ENCODE data around the gene ZNF202.

Gene ZNF202

GRCh38 chr11:123700772-123701171 lies 40.7 kb downstream of the ZNF202 start:
- H3K27me3 ChIP-seq (ENCODE audit: insufficient read depth, low read length, poor library complexity, severe bottlenecking), result no peaks in the 10 kb centered on the region
- H3K9me3 ChIP-seq (ENCODE audit: insufficient read depth, low read depth, low read length), result no peaks in the 10 kb centered on the region
- no peaks in the 10 kb centered on the region for H3K9me2 ChIP-seq (replicated peaks; ENCODE audit: low read depth, low read length)
- no peak overlapping the region for H2AFZ ChIP-seq (ENCODE audit: low read length)
- TF ChIP-seq EZH2phosphoT487 (IDR thresholded peaks at IDR 0.05; ENCODE audit: borderline replicate concordance) (no peak), CTCF (conservative IDR thresholded peaks at IDR 0.05; ENCODE audit: low read length) (no peak)
- no peak overlapping the region for H3K4me2 ChIP-seq (ENCODE audit: low read depth, low read length, poor library complexity, severe bottlenecking)
- no peak overlapping the region for H3K4me3 ChIP-seq (ENCODE audit: low read length, poor library complexity, severe bottlenecking)
- peaks cover 6% of the 10 kb centered on the region for H3K4me1 ChIP-seq (ENCODE audit: insufficient read depth, low read length, poor library complexity, severe bottlenecking)
- no peaks in the 10 kb centered on the region for H3K79me2 ChIP-seq (ENCODE audit: insufficient read depth, low read length)
- no peaks in the 10 kb centered on the region for H3F3A ChIP-seq (ENCODE audit: low read depth)
- H3K9ac ChIP-seq (ENCODE audit: low read depth, low read length, poor library complexity, severe bottlenecking), result no peak overlapping the region
- no peaks in the 10 kb centered on the region for H4K20me1 ChIP-seq (ENCODE audit: insufficient read depth, low read length, poor library complexity, severe bottlenecking)
- H3K36me3 ChIP-seq (ENCODE audit: insufficient read depth, low read length), result no peaks in the 10 kb centered on the region

- H3K9me3 ChIP-seq (ENCODE audit: insufficient read depth, low read depth, low read length), result no peaks in the 10 kb centered on the region
- H4K20me1 ChIP-seq (ENCODE audit: insufficient read depth, low read length, poor library complexity, severe bottlenecking), result no peaks in the 10 kb centered on the region
- no peaks in the 10 kb centered on the region for H3K79me2 ChIP-seq (ENCODE audit: insufficient read depth, low read length)
- H3K4me3 ChIP-seq (ENCODE audit: low read length, poor library complexity, severe bottlenecking), result no peak overlapping the region
- no peaks in the 10 kb centered on the region for H3K9me2 ChIP-seq (replicated peaks; ENCODE audit: low read depth, low read length)
- TF ChIP-seq EZH2phosphoT487 (IDR thresholded peaks at IDR 0.05; ENCODE audit: borderline replicate concordance) (no peak), CTCF (conservative IDR thresholded peaks at IDR 0.05; ENCODE audit: low read length) (no peak)
- H3K36me3 ChIP-seq (ENCODE audit: insufficient read depth, low read length), result no peaks in the 10 kb centered on the region
- peaks cover 6% of the 10 kb centered on the region for H3K4me1 ChIP-seq (ENCODE audit: insufficient read depth, low read length, poor library complexity, severe bottlenecking)
- H3F3A ChIP-seq (ENCODE audit: low read depth), result no peaks in the 10 kb centered on the region
- no peak overlapping the region for H3K4me2 ChIP-seq (ENCODE audit: low read depth, low read length, poor library complexity, severe bottlenecking)
- no peak overlapping the region for H3K9ac ChIP-seq (ENCODE audit: low read depth, low read length, poor library complexity, severe bottlenecking)
- H3K27me3 ChIP-seq (ENCODE audit: insufficient read depth, low read length, poor library complexity, severe bottlenecking), result no peaks in the 10 kb centered on the region
- H2AFZ ChIP-seq (ENCODE audit: low read length), result no peak overlapping the region
Measured at GRCh38 chr11:123698546-123699127, 42.8 kb downstream of the ZNF202 start.

GRCh38 chr11:123696183-123696582 lies 45.3 kb downstream of the ZNF202 start:
- no peak overlapping the region for H3K4me2 ChIP-seq (ENCODE audit: low read depth, low read length, poor library complexity, severe bottlenecking)
- no peaks in the 10 kb centered on the region for H3K79me2 ChIP-seq (ENCODE audit: insufficient read depth, low read length)
- H2AFZ ChIP-seq (ENCODE audit: low read length), result no peak overlapping the region
- H3K27me3 ChIP-seq (ENCODE audit: insufficient read depth, low read length, poor library complexity, severe bottlenecking), result peaks cover 5% of the 10 kb centered on the region
- H3K36me3 ChIP-seq (ENCODE audit: insufficient read depth, low read length), result no peaks in the 10 kb centered on the region
- no peak overlapping the region for H3K4me3 ChIP-seq (ENCODE audit: low read length, poor library complexity, severe bottlenecking)
- H3K9ac ChIP-seq (ENCODE audit: low read depth, low read length, poor library complexity, severe bottlenecking), result no peak overlapping the region
- no peaks in the 10 kb centered on the region for H3F3A ChIP-seq (ENCODE audit: low read depth)
- H3K9me2 ChIP-seq (replicated peaks; ENCODE audit: low read depth, low read length), result no peaks in the 10 kb centered on the region
- TF ChIP-seq CTCF (conservative IDR thresholded peaks at IDR 0.05; ENCODE audit: low read length), result no peak
- TF ChIP-seq EZH2phosphoT487 (IDR thresholded peaks at IDR 0.05; ENCODE audit: borderline replicate concordance), result no peak
- H4K20me1 ChIP-seq (ENCODE audit: insufficient read depth, low read length, poor library complexity, severe bottlenecking), result no peaks in the 10 kb centered on the region
- H3K4me1 ChIP-seq (ENCODE audit: insufficient read depth, low read length, poor library complexity, severe bottlenecking), result no peaks in the 10 kb centered on the region
- no peaks in the 10 kb centered on the region for H3K9me3 ChIP-seq (ENCODE audit: insufficient read depth, low read depth, low read length)
